Measurements from ENCODE around the gene ASAP2.

ASAP2 gene

GRCh38 chr2:9373476-9373875 lies 166.9 kb downstream of the ASAP2 start:
- Histone ChIP-seq H3K36me3 (ENCODE audit: insufficient read depth, low read length) (peaks cover 11% of the 10 kb centered on the region; the same call in 1 of the 2 replicates), H3K4me1 (ENCODE audit: insufficient read depth, low read length, poor library complexity, severe bottlenecking) (peaks cover 4% of the 10 kb centered on the region), H4K20me1 (ENCODE audit: insufficient read depth, low read length, poor library complexity, severe bottlenecking) (no peaks in the 10 kb centered on the region), H3K27me3 (ENCODE audit: insufficient read depth, low read length, poor library complexity, severe bottlenecking) (no peaks in the 10 kb centered on the region), H3K9me3 (ENCODE audit: insufficient read depth, low read depth, low read length) (no peaks in the 10 kb centered on the region), H3F3A (ENCODE audit: low read depth) (no peaks in the 10 kb centered on the region), H3K9me2 (replicated peaks; ENCODE audit: low read depth, low read length) (no peaks in the 10 kb centered on the region), H3K79me2 (ENCODE audit: insufficient read depth, low read length) (no peaks in the 10 kb centered on the region), H2AFZ (ENCODE audit: low read length) (no peak overlapping the region), H3K4me2 (ENCODE audit: low read depth, low read length, poor library complexity, severe bottlenecking) (no peak overlapping the region), H3K4me3 (ENCODE audit: low read length, poor library complexity, severe bottlenecking) (no peak overlapping the region), H3K9ac (ENCODE audit: low read depth, low read length, poor library complexity, severe bottlenecking) (no peak overlapping the region)
- TF ChIP-seq CTCF (conservative IDR thresholded peaks at IDR 0.05; ENCODE audit: low read length) (no peak), EZH2phosphoT487 (IDR thresholded peaks at IDR 0.05; ENCODE audit: borderline replicate concordance) (no peak)

- no peaks in the 10 kb centered on the region for H3K27me3 ChIP-seq (ENCODE audit: insufficient read depth, low read length, poor library complexity, severe bottlenecking)
- H3K36me3 ChIP-seq (ENCODE audit: insufficient read depth, low read length), result peaks cover 12% of the 10 kb centered on the region; the same call in 1 of the 2 replicates
- no peak overlapping the region for H3K9ac ChIP-seq (ENCODE audit: low read depth, low read length, poor library complexity, severe bottlenecking)
- H3K4me3 ChIP-seq (ENCODE audit: low read length, poor library complexity, severe bottlenecking), result no peak overlapping the region
- H3F3A ChIP-seq (ENCODE audit: low read depth), result no peaks in the 10 kb centered on the region
- no peaks in the 10 kb centered on the region for H4K20me1 ChIP-seq (ENCODE audit: insufficient read depth, low read length, poor library complexity, severe bottlenecking)
- no peaks in the 10 kb centered on the region for H3K9me3 ChIP-seq (ENCODE audit: insufficient read depth, low read depth, low read length)
- H2AFZ ChIP-seq (ENCODE audit: low read length), result no peak overlapping the region
- peaks cover 4% of the 10 kb centered on the region for H3K4me1 ChIP-seq (ENCODE audit: insufficient read depth, low read length, poor library complexity, severe bottlenecking)
- no peak overlapping the region for H3K4me2 ChIP-seq (ENCODE audit: low read depth, low read length, poor library complexity, severe bottlenecking)
- H3K9me2 ChIP-seq (replicated peaks; ENCODE audit: low read depth, low read length), result no peaks in the 10 kb centered on the region
- TF ChIP-seq EZH2phosphoT487 (IDR thresholded peaks at IDR 0.05; ENCODE audit: borderline replicate concordance) (no peak), CTCF (conservative IDR thresholded peaks at IDR 0.05; ENCODE audit: low read length) (no peak)
- H3K79me2 ChIP-seq (ENCODE audit: insufficient read depth, low read length), result no peaks in the 10 kb centered on the region
Measured at GRCh38 chr2:9374071-9374730, 167.6 kb downstream of the ASAP2 start.

- H3K27me3 ChIP-seq (ENCODE audit: insufficient read depth, low read length, poor library complexity, severe bottlenecking), result no peaks in the 10 kb centered on the region
- no peak overlapping the region for H3K9ac ChIP-seq (ENCODE audit: low read depth, low read length, poor library complexity, severe bottlenecking)
- no peaks in the 10 kb centered on the region for H3K9me2 ChIP-seq (replicated peaks; ENCODE audit: low read depth, low read length)
- no peak for TF ChIP-seq EZH2phosphoT487 (IDR thresholded peaks at IDR 0.05; ENCODE audit: borderline replicate concordance)
- TF ChIP-seq CTCF (conservative IDR thresholded peaks at IDR 0.05; ENCODE audit: low read length), result no peak
- no peak overlapping the region for H3K4me2 ChIP-seq (ENCODE audit: low read depth, low read length, poor library complexity, severe bottlenecking)
- H3K79me2 ChIP-seq (ENCODE audit: insufficient read depth, low read length), result no peaks in the 10 kb centered on the region
- no peaks in the 10 kb centered on the region for H4K20me1 ChIP-seq (ENCODE audit: insufficient read depth, low read length, poor library complexity, severe bottlenecking)
- peaks cover 4% of the 10 kb centered on the region for H3K4me1 ChIP-seq (ENCODE audit: insufficient read depth, low read length, poor library complexity, severe bottlenecking)
- H3K9me3 ChIP-seq (ENCODE audit: insufficient read depth, low read depth, low read length), result no peaks in the 10 kb centered on the region
- H3K4me3 ChIP-seq (ENCODE audit: low read length, poor library complexity, severe bottlenecking), result no peak overlapping the region
- H3K36me3 ChIP-seq (ENCODE audit: insufficient read depth, low read length), result peaks cover 15% of the 10 kb centered on the region; the same call in 1 of the 2 replicates
- H2AFZ ChIP-seq (ENCODE audit: low read length), result no peak overlapping the region
- no peaks in the 10 kb centered on the region for H3F3A ChIP-seq (ENCODE audit: low read depth)
Measured at GRCh38 chr2:9375857-9376428, 169.3 kb downstream of the ASAP2 start.
